Trophoblast cell (in vitro differentiated cells and primary cell): Measurements from ENCODE around the gene SUSD1.

Source experiments
- DNase-seq, 2 donors: peaks; one replicate each; pipeline ENCODE4 v3.0.0-alpha.2; 2016
- H2AFZ ChIP-seq: 2 replicates; pipeline ENCODE4 v1.6.1; 2013; ENCODE audit warnings: low read length, moderate library complexity, mild to moderate bottlenecking; ENCODE audit not compliant: insufficient read depth, poor library complexity
- H2AK5ac ChIP-seq: 2 replicates; pipeline ENCODE4 v1.6.1; 2013; ENCODE audit warnings: mild to moderate bottlenecking, low read length
- H2BK120ac ChIP-seq: 2 replicates; pipeline ENCODE4 v1.6.1; 2013; ENCODE audit warnings: low read length, mild to moderate bottlenecking, moderate library complexity; ENCODE audit not compliant: insufficient read depth, poor library complexity
- H2BK12ac ChIP-seq: 2 replicates; pipeline ENCODE4 v1.6.1; 2013; ENCODE audit warnings: mild to moderate bottlenecking, low read length, moderate library complexity
- H2BK5ac ChIP-seq: 2 replicates; pipeline ENCODE4 v1.6.1; 2013; ENCODE audit warnings: low read length, low read depth, moderate library complexity, mild to moderate bottlenecking; ENCODE audit not compliant: poor library complexity
- H3K14ac ChIP-seq: 2 replicates; pipeline ENCODE4 v1.6.1; 2013; ENCODE audit warnings: mild to moderate bottlenecking, low read length
- H3K18ac ChIP-seq: 2 replicates; pipeline ENCODE4 v1.6.1; 2013; ENCODE audit warnings: mild to moderate bottlenecking, low read length
- H3K23ac ChIP-seq: 2 replicates; pipeline ENCODE4 v1.6.1; 2013; ENCODE audit warnings: low read length
- H3K27ac ChIP-seq: 2 replicates; pipeline ENCODE4 v1.5.1; 2013; ENCODE audit warnings: low read depth, mild to moderate bottlenecking, inconsistent platforms, low read length, moderate library complexity
- H3K27me3 ChIP-seq: 2 replicates; pipeline ENCODE4 v1.6.1; 2013; ENCODE audit warnings: inconsistent platforms, mild to moderate bottlenecking, low read length, moderate library complexity; ENCODE audit not compliant: insufficient read depth
- H3K36me3 ChIP-seq, 2 experiments: 1 replicate in 1 of 2; 2 replicates in 1 of 2; pipeline ENCODE4 v1.6.1; 2013; ENCODE audit warnings: low read length in 2 of 2, mild to moderate bottlenecking in 2 of 2, moderate library complexity in 1 of 2; ENCODE audit not compliant: insufficient read depth in 2 of 2, control insufficient read depth in 1 of 2
- H3K4ac ChIP-seq: 2 replicates; pipeline ENCODE4 v1.6.1; 2013; ENCODE audit warnings: low read depth, mild to moderate bottlenecking, low read length, moderate library complexity
- H3K4me1 ChIP-seq, 2 experiments: 1 replicate in 1 of 2; 2 replicates in 1 of 2; pipeline ENCODE4 v1.6.1; 2013; ENCODE audit warnings: low read length in 2 of 2, mild to moderate bottlenecking in 2 of 2, moderate library complexity in 1 of 2; ENCODE audit not compliant: insufficient read depth in 2 of 2, control insufficient read depth in 1 of 2
- H3K4me2 ChIP-seq: 2 replicates; pipeline ENCODE4 v1.6.1; 2013; ENCODE audit warnings: inconsistent platforms, mild to moderate bottlenecking, low read length, moderate library complexity
- H3K4me3 ChIP-seq: 2 replicates; pipeline ENCODE4 v1.5.1; 2013; ENCODE audit warnings: mild to moderate bottlenecking, low read depth, low read length, inconsistent platforms
- H3K79me1 ChIP-seq: one replicate; pipeline ENCODE4 v1.6.1; 2013; ENCODE audit warnings: low read length
- H3K79me2 ChIP-seq: 2 replicates; pipeline ENCODE4 v1.6.1; 2013; ENCODE audit warnings: low read length, mild to moderate bottlenecking; ENCODE audit not compliant: control insufficient read depth, insufficient read depth, poor library complexity
- H3K9ac ChIP-seq: 2 replicates; pipeline ENCODE4 v1.6.1; 2013; ENCODE audit warnings: mild to moderate bottlenecking, low read length
- H3K9me3 ChIP-seq: 2 replicates; pipeline ENCODE4 v1.6.1; 2013; ENCODE audit warnings: low read depth, mild to moderate bottlenecking, control low read depth, inconsistent platforms, low read length; ENCODE audit not compliant: insufficient read depth
- H4K12ac ChIP-seq: 2 replicates; pipeline ENCODE4 v1.6.1; 2013; ENCODE audit warnings: low read depth, mild to moderate bottlenecking, low read length, moderate library complexity
- H4K8ac ChIP-seq: 2 replicates; pipeline ENCODE4 v1.6.1; 2013; ENCODE audit warnings: low read depth, mild to moderate bottlenecking, low read length, moderate library complexity
- H4K91ac ChIP-seq: one replicate; pipeline ENCODE4 v1.6.1; 2013; ENCODE audit warnings: low read depth, mild to moderate bottlenecking, low read length, moderate library complexity
- WGBS: extraction: QIAGEN DNeasy Blood & Tissue Kit; methylation state at CpG from one replicate; pipeline ENCODE4 v1.1.7; 2013; ENCODE audit warnings: missing lambda C conversion rate; ENCODE audit not compliant: insufficient read length, insufficient coverage; ENCODE audit errors: extremely low coverage; 5-methylcytosine and 5-hydroxymethylcytosine counted together

Gene SUSD1

DNA sequence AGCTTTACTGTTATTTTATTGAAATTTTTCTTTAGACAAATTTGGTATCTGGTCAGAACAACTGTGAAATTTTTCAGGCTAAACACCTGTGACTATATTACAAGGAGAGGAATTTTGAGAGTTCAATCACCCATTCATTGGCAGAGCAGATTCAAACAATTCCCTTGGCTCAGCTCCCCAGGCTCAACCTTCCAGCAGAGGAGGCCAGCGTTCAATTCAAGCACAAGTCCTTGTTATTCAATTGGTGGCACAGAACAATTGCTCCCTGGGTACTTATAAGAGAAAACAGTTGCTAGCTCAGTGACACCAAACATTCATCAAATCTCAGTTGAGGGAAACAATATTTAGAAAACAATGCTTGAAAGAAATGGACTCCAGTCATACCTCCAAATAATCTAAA lies 83.3 kb downstream of the SUSD1 start:
- no peaks in the 10 kb centered on the region for H3K4me1 ChIP-seq
- DNase-seq: no peak
- H3K9ac ChIP-seq: no peak overlapping the region
- H4K91ac ChIP-seq: no peak overlapping the region
- no peak overlapping the region for H2AFZ ChIP-seq
- H2BK5ac ChIP-seq: no peak overlapping the region
- no peak overlapping the region for H3K27ac ChIP-seq
- H2AK5ac ChIP-seq: no peak overlapping the region
- H3K14ac ChIP-seq: no peak overlapping the region
- no peaks in the 10 kb centered on the region for H3K27me3 ChIP-seq
- H2BK12ac ChIP-seq: no peak overlapping the region
- no peak overlapping the region for H2BK120ac ChIP-seq
- H3K36me3 ChIP-seq: peaks cover 2 to 6% of the 10 kb centered on the region in 2 experiments
- WGBS: no CpG with 5 or more reads among the region's 1 CpG
- no peak overlapping the region for H3K18ac ChIP-seq
- no peak overlapping the region for H4K12ac ChIP-seq
- H4K8ac ChIP-seq: no peak overlapping the region
- H3K4ac ChIP-seq: no peak overlapping the region
- no peak overlapping the region for H3K4me3 ChIP-seq
- H3K79me1 ChIP-seq: no peaks in the 10 kb centered on the region
- H3K23ac ChIP-seq: no peak overlapping the region
- no peak overlapping the region for H3K4me2 ChIP-seq
- H3K79me2 ChIP-seq: no peaks in the 10 kb centered on the region
- no peaks in the 10 kb centered on the region for H3K9me3 ChIP-seq

GRCh38 chr9:112087506-112087905 lies 87.6 kb downstream of the SUSD1 start:
- Histone ChIP-seq H2AK5ac (no peak overlapping the region), H3K4me2 (no peak overlapping the region), H3K18ac (no peak overlapping the region), H4K8ac (no peak overlapping the region), H3K9ac (no peak overlapping the region), H3K36me3 (peaks cover 0 to 6% of the 10 kb centered on the region in 2 experiments), H3K4ac (no peak overlapping the region), H3K79me1 (no peaks in the 10 kb centered on the region), H2BK120ac (no peak overlapping the region), H3K14ac (no peak overlapping the region), H3K9me3 (no peaks in the 10 kb centered on the region), H3K27me3 (no peaks in the 10 kb centered on the region), H2BK5ac (no peak overlapping the region), H3K79me2 (no peaks in the 10 kb centered on the region), H3K4me1 (peaks cover 2 to 3% of the 10 kb centered on the region in 2 experiments), H3K27ac (no peak overlapping the region), H3K23ac (no peak overlapping the region), H3K4me3 (no peak overlapping the region), H4K91ac (no peak overlapping the region), H4K12ac (no peak overlapping the region), H2BK12ac (no peak overlapping the region), H2AFZ (no peak overlapping the region)
- DNase-seq: no peak

DNA sequence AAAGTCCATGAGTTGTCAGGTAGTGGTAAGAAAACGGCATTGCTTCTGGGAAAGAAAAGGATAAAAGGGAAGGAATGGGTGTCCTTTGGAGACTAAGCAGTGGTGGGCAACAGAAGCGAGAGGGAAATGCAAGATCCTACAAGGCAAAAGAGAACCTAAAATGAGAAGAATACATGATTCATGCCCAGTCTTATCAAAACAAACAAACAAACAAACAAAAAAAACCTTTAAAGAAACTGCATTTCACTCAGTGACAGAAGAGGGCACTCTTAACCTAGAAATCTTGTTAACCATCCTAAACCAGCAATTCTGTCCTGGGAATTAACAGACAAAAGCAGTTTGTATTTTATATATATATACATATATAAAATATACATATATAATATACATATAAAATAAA lies 88.5 kb downstream of the SUSD1 start:
- H3K23ac ChIP-seq: no peak overlapping the region
- H3K4me2 ChIP-seq: no peak overlapping the region
- H3K79me1 ChIP-seq: no peaks in the 10 kb centered on the region
- peaks cover 2 to 3% of the 10 kb centered on the region in 2 experiments for H3K4me1 ChIP-seq
- H2AK5ac ChIP-seq: no peak overlapping the region
- no peak overlapping the region for H3K4me3 ChIP-seq
- H3K9ac ChIP-seq: no peak overlapping the region
- no peak overlapping the region for H3K27ac ChIP-seq
- no peak overlapping the region for H3K14ac ChIP-seq
- no peak overlapping the region for H2BK12ac ChIP-seq
- no peak overlapping the region for H2BK120ac ChIP-seq
- no peaks in the 10 kb centered on the region for H3K9me3 ChIP-seq
- no peaks in the 10 kb centered on the region for H3K79me2 ChIP-seq
- no peak overlapping the region for H4K91ac ChIP-seq
- H2BK5ac ChIP-seq: no peak overlapping the region
- DNase-seq: peak in 1 of 2 donors; percentile 64
- H4K8ac ChIP-seq: no peak overlapping the region
- no peak overlapping the region for H3K4ac ChIP-seq
- no peak overlapping the region for H3K18ac ChIP-seq
- WGBS: no CpG with 5 or more reads among the region's 2 CpGs
- H3K36me3 ChIP-seq: peaks cover 0 to 6% of the 10 kb centered on the region in 2 experiments
- no peak overlapping the region for H2AFZ ChIP-seq
- H4K12ac ChIP-seq: no peak overlapping the region
- no peaks in the 10 kb centered on the region for H3K27me3 ChIP-seq

DNA sequence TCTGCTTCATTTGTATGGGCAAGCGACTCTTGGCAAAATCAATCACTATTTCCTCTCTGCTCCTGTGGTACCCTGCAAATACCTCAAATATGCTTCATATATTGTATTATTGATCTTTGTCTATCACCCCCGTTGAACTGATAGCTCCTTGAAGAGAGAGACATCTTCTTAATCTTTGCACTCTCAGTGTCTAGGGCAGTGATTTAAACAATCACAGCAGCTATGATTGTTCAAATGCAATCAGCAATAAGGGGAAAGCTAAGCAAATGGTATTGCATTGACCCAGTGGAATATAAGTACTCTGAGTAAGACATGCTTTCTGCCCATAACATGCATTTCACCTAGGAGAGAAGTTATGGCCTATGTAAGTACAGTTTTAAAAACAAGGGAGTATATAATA lies 90.2 kb downstream of the SUSD1 start:
- no peak overlapping the region for H3K27ac ChIP-seq
- peaks cover 2 to 6% of the 10 kb centered on the region in 2 experiments for H3K36me3 ChIP-seq
- H2BK5ac ChIP-seq: no peak overlapping the region
- no peak for DNase-seq
- no peak overlapping the region for H2AK5ac ChIP-seq
- H4K91ac ChIP-seq: no peak overlapping the region
- no peak overlapping the region for H3K14ac ChIP-seq
- H3K79me1 ChIP-seq: no peaks in the 10 kb centered on the region
- H3K23ac ChIP-seq: no peak overlapping the region
- no peaks in the 10 kb centered on the region for H3K79me2 ChIP-seq
- no peak overlapping the region for H2BK12ac ChIP-seq
- no peaks in the 10 kb centered on the region for H3K27me3 ChIP-seq
- H3K4me1 ChIP-seq: peaks cover 2 to 3% of the 10 kb centered on the region in 2 experiments
- no peaks in the 10 kb centered on the region for H3K9me3 ChIP-seq
- H3K9ac ChIP-seq: no peak overlapping the region
- H4K12ac ChIP-seq: no peak overlapping the region
- H3K4ac ChIP-seq: no peak overlapping the region
- no peak overlapping the region for H3K4me2 ChIP-seq
- H3K4me3 ChIP-seq: no peak overlapping the region
- no peak overlapping the region for H3K18ac ChIP-seq
- no peak overlapping the region for H2BK120ac ChIP-seq
- no CpG with 5 or more reads among the region's 2 CpGs for WGBS
- H4K8ac ChIP-seq: no peak overlapping the region
- no peak overlapping the region for H2AFZ ChIP-seq
